Lung (tissue), 12 donors: ENCODE measurements around the gene ASGR2. TPM values are rescaled to one million over a fixed set of nuclear protein-coding genes. Genes with fewer than 3 reads are reported as not detected.
A peak's percentile ranks its signal among the peaks of the same experiment; 100 is the strongest.

Source experiments
- ATAC-seq: fragments of 200-7000 bp; cut with Tn5 transposase; one replicate; pipeline ENCODE4 v1.9.1; 2020; ENCODE audit warnings: moderate number of reproducible peaks; ENCODE audit not compliant: insufficient read depth, low FRiP score
- DNase-seq, 3 donors: peaks; one replicate each; pipeline ENCODE4 v3.0.0-alpha.2; 2013 to 2017
- H3K27ac ChIP-seq, 2 donors: one replicate each; pipeline ENCODE4 v1.5.1; 2013; ENCODE audit warnings: mild to moderate bottlenecking in 2 of 2, moderate library complexity in 2 of 2, control low read depth in 1 of 2, inconsistent platforms in 1 of 2, low read depth in 1 of 2, low read length in 1 of 2
- H3K27me3 ChIP-seq, 3 donors: one replicate each; pipeline ENCODE4 v1.5.1; 2013; ENCODE audit warnings: low read length in 2 of 3; ENCODE audit not compliant: control insufficient read depth in 3 of 3, insufficient read depth in 3 of 3
- H3K36me3 ChIP-seq, 4 donors: one replicate each; pipeline ENCODE4 v1.5.1; 2013; ENCODE audit warnings: low read length in 4 of 4, mild to moderate bottlenecking in 1 of 4, moderate library complexity in 1 of 4; ENCODE audit not compliant: control insufficient read depth in 4 of 4, insufficient read depth in 4 of 4
- H3K4me1 ChIP-seq, 5 donors: one replicate each; pipeline ENCODE4 v1.5.1; 2013; ENCODE audit warnings: low read length in 5 of 5, mild to moderate bottlenecking in 2 of 5, moderate library complexity in 1 of 5; ENCODE audit not compliant: control insufficient read depth in 5 of 5, insufficient read depth in 5 of 5
- H3K4me3 ChIP-seq: one replicate; pipeline ENCODE4 v1.5.1; 2013; ENCODE audit warnings: mild to moderate bottlenecking, control low read depth, moderate library complexity
- H3K9ac ChIP-seq, 2 donors: one replicate each; pipeline ENCODE4 v1.5.1; 2013; ENCODE audit warnings: low read length in 2 of 2, control low read depth in 1 of 2; ENCODE audit not compliant: insufficient read depth in 1 of 2
- H3K9me3 ChIP-seq, 4 donors: one replicate each; pipeline ENCODE4 v1.5.1; 2013; ENCODE audit warnings: low read length in 3 of 4, mild to moderate bottlenecking in 1 of 4, moderate library complexity in 1 of 4; ENCODE audit not compliant: control insufficient read depth in 4 of 4, insufficient read depth in 3 of 4
- CTCF ChIP-seq: IDR thresholded peaks from 2 replicates; pipeline ENCODE4 v1.5.1; 2012; ENCODE audit warnings: mild to moderate bottlenecking; ENCODE audit errors: control extremely low read depth, extremely low read depth
- WGBS, 2 donors: extraction: QIAGEN DNeasy Blood & Tissue Kit; methylation state at CpG; one replicate each; pipeline ENCODE4 v1.1.7; 2013; 5-methylcytosine and 5-hydroxymethylcytosine counted together
- polyA plus RNA-seq, 2 donors: library from polyadenylated mRNA; stranded (reverse); fragments of 200-250 nt; gene quantifications; one replicate each; pipeline ENCODE4 v1.2.1, GENCODE V29; 2013
- total RNA-seq, 2 donors: library from RNA; depleted of rRNA in 1 of 2; stranded (reverse); fragments of >200 nt in 1 of 2; gene quantifications; one replicate each; pipeline ENCODE4 v1.2.1, GENCODE V29; 2014 to 2021
- donor health status: control.
- donor health status: control.
- donor health status: Bipolar disorder and iron deficiency.
- donor health status: healthy.
- donor health status: DM: yes; HTN: yes; CAD: no.

The ASGR2 gene
- total and polyA plus RNA-seq, 4 donors, result 1.6 to 12.0 (median 2.6) TPM

- WGBS, 2 donors, result 56 to 69% methylated on average over 10 of the region's 10 CpGs
- DNase-seq (peak in 2 of 3 donors; percentile 6 to 56), ATAC-seq (peak; percentile 43)
- Histone ChIP-seq H3K36me3 (no peaks in the 10 kb centered on the region), H3K4me3 (no peak overlapping the region), H3K4me1 (peaks cover 0 to 4% (median 0%) of the 10 kb centered on the region in 5 donors), H3K9ac (no peak overlapping the region), H3K27me3 (no peaks in the 10 kb centered on the region), H3K9me3 (no peaks in the 10 kb centered on the region), H3K27ac (peak overlapping the region in 1 of 2 donors; percentile 24)
- no peak for TF ChIP-seq CTCF
These were observed 34.1 kb downstream of the ASGR2 start for GRCh38 chr17:7080456-7081041.

- no peaks in the 10 kb centered on the region for H3K27me3 ChIP-seq
- H3K9ac ChIP-seq, result no peak within 1 kb of the TSS
- H3K9me3 ChIP-seq, result no peaks in the 10 kb centered on the region
- H3K36me3 ChIP-seq, result no peaks in the 10 kb centered on the region
- no peak for TF ChIP-seq CTCF
- ATAC-seq (no peak), DNase-seq (peak in 1 of 3 donors; percentile 35)
- H3K27ac ChIP-seq, result peak within 1 kb of the TSS in 1 of 2 donors; percentile 24
- peaks cover 0 to 4% (median 0%) of the 10 kb centered on the region in 5 donors for H3K4me1 ChIP-seq
- 64 to 69% methylated on average over 15 of the region's 15 CpGs for WGBS, 2 donors
- no peak within 1 kb of the TSS for H3K4me3 ChIP-seq
These were observed 34.8 kb downstream of the ASGR2 start, which contains the start of gene CLEC10A for GRCh38 chr17:7079581-7080455. Gene CLEC10A (minus strand): TSS chr17:7080251. CDS start chr17:7078812, 1,439 bp downstream.

- 87 to 95% methylated on average over 10 of the region's 10 CpGs for WGBS, 2 donors
- no peak overlapping the region for H3K4me3 ChIP-seq
These were observed 35.9 kb downstream of the ASGR2 start for GRCh38 chr17:7078711-7079110.

More at GRCh38 chr17:7078711-7079110, 35.9 kb downstream of the ASGR2 start:
- no peak for TF ChIP-seq CTCF
- no peaks in the 10 kb centered on the region for H3K9me3 ChIP-seq
- no peaks in the 10 kb centered on the region for H3K36me3 ChIP-seq
- H3K9ac ChIP-seq, result no peak overlapping the region
- no peak for DNase-seq
- H3K27me3 ChIP-seq, result no peaks in the 10 kb centered on the region
- ATAC-seq, result no peak
- H3K4me1 ChIP-seq, result peaks cover 0 to 4% (median 0%) of the 10 kb centered on the region in 5 donors
- H3K27ac ChIP-seq, result no peak overlapping the region
